GM23338 (cell line): Measurements from ENCODE around the gene ATP5ME. TPM values are rescaled to one million over a fixed set of nuclear protein-coding genes. Genes with fewer than 3 reads are reported as not detected.
A peak's percentile ranks its signal among the peaks of the same experiment; 100 is the strongest.

Experiments used
- ATAC-seq: fragments of 200-7000 bp; cut with Tn5 transposase; 3 replicates; pipeline ENCODE4 v1.9.1; 2020
- DNase-seq: peaks from one replicate; pipeline ENCODE4 v3.0.0-alpha.2; 2015; ENCODE audit warnings: low spot score
- H2AFZ ChIP-seq: fragments of 200-600 bp; sonication (generic); 2 replicates; pipeline ENCODE4 v1.8.0; 2016; ENCODE audit warnings: antibody characterized with exemption, mild to moderate bottlenecking, moderate library complexity
- H3F3A ChIP-seq: fragments of 200-600 bp; sonication (generic); replicated peaks from 2 replicates; pipeline ENCODE4 v1.8.0; 2017; ENCODE audit warnings: antibody characterized with exemption, mixed run types, low read depth
- H3K27ac ChIP-seq: fragments of 200-600 bp; sonication (generic); 2 replicates; pipeline ENCODE4 v1.6.1; 2016; ENCODE audit warnings: low read depth
- H3K27me3 ChIP-seq: fragments of 200-600 bp; sonication (generic); 2 replicates; pipeline ENCODE4 v1.8.0; 2016; ENCODE audit warnings: mild to moderate bottlenecking, mixed run types, moderate library complexity; ENCODE audit not compliant: insufficient read depth
- H3K36me3 ChIP-seq: fragments of 200-600 bp; sonication (generic); 2 replicates; pipeline ENCODE4 v1.8.0; 2016; ENCODE audit warnings: mild to moderate bottlenecking; ENCODE audit not compliant: insufficient read depth
- H3K4me1 ChIP-seq: fragments of 200-600 bp; sonication (generic); 2 replicates; pipeline ENCODE4 v1.8.0; 2016; ENCODE audit warnings: mild to moderate bottlenecking, moderate library complexity; ENCODE audit not compliant: insufficient read depth
- H3K4me2 ChIP-seq: fragments of 200-600 bp; sonication (generic); 2 replicates; pipeline ENCODE4 v1.7.1; 2017; ENCODE audit warnings: mixed run types
- H3K4me3 ChIP-seq: fragments of 200-600 bp; sonication (generic); 2 replicates; pipeline ENCODE4 v1.6.1; 2016; ENCODE audit warnings: mixed run types
- H3K79me2 ChIP-seq: fragments of 200-600 bp; sonication (generic); replicated peaks from 2 replicates; pipeline ENCODE4 v1.8.0; 2017; ENCODE audit warnings: mild to moderate bottlenecking; ENCODE audit not compliant: insufficient read depth
- H3K9me2 ChIP-seq: fragments of 200-600 bp; sonication (generic); 2 replicates; pipeline ENCODE4 v1.8.0; 2017; ENCODE audit not compliant: insufficient read depth
- H4K20me1 ChIP-seq: fragments of 200-600 bp; sonication (generic); replicated peaks from 2 replicates; pipeline ENCODE4 v1.8.0; 2017; ENCODE audit warnings: mild to moderate bottlenecking; ENCODE audit not compliant: insufficient read depth
- H3K27ac Mint-ChIP-seq: 2 replicates; pipeline ENCODE4 v1.8.0; 2020; ENCODE audit warnings: inconsistent platforms, mild to moderate bottlenecking, moderate library complexity, mixed read lengths
- H3K27me3 Mint-ChIP-seq: 3 replicates; pipeline ENCODE4 v1.8.0; 2022; ENCODE audit warnings: low read depth, mild to moderate bottlenecking, moderate library complexity, mixed read lengths, inconsistent platforms; ENCODE audit not compliant: insufficient read depth, poor library complexity
- H3K36me3 Mint-ChIP-seq: 3 replicates; pipeline ENCODE4 v1.8.0; 2021; ENCODE audit warnings: low read depth, mild to moderate bottlenecking, inconsistent platforms, moderate library complexity, mixed read lengths
- H3K4me1 Mint-ChIP-seq: 3 replicates; pipeline ENCODE4 v1.8.0; 2020; ENCODE audit warnings: mild to moderate bottlenecking, inconsistent platforms, mixed read lengths
- H3K4me3 Mint-ChIP-seq: 3 replicates; pipeline ENCODE4 v1.8.0; 2021; ENCODE audit warnings: moderate library complexity, mild to moderate bottlenecking, inconsistent platforms, mixed read lengths
- H3K9me3 Mint-ChIP-seq: 3 replicates; pipeline ENCODE4 v1.8.0; 2020; ENCODE audit warnings: moderate library complexity, mild to moderate bottlenecking, inconsistent platforms, mixed read lengths
- NANOG ChIP-seq: IDR thresholded peaks from 2 replicates; pipeline ENCODE4 v1.6.1; 2016; ENCODE audit warnings: antibody characterized with exemption, borderline replicate concordance
- ZNF114 ChIP-seq: fragments of 250-450 bp; sonication (Bioruptor Pico); IDR thresholded peaks from 2 replicates; pipeline ENCODE4 v1.5.0; 2020; ENCODE audit warnings: mild to moderate bottlenecking, moderate library complexity
- ZNF462 ChIP-seq: fragments of 250-450 bp; sonication (Bioruptor Pico); IDR thresholded peaks from 2 replicates; pipeline ENCODE4 v1.5.0; 2020; ENCODE audit warnings: mild to moderate bottlenecking, moderate library complexity
- polyA plus RNA-seq: library from polyadenylated mRNA; unstranded; fragments of >200 nt; fragmentation: Nextera tagmentation; extraction: Ambion mirVana; gene quantifications from 2 replicates; pipeline ENCODE4 v1.2.1, GENCODE V29; 2016
- total RNA-seq: library from RNA; depleted of rRNA; stranded (reverse); fragments of >200 nt; shearing (Covaris generic); gene quantifications from 2 replicates; pipeline ENCODE4 v1.2.3, GENCODE V29; 2014
- TF ChIP-seq, protein P1 (sequence below), 2 experiments: fragments of 200-600 bp in 1 of 2; sonication (generic) in 1 of 2; conservative IDR thresholded peaks; 2 replicates each; pipeline versions ENCODE4 v1.5.1 to v1.6.1; 2016 to 2017; ENCODE audit warnings: antibody characterized with exemption in 2 of 2, low read depth in 2 of 2, mild to moderate bottlenecking in 2 of 2, moderate library complexity in 1 of 2

Gene ATP5ME
- total and polyA plus RNA-seq, 2 experiments from 2014 or later, result 60.5 to 2,021 TPM

DNA sequence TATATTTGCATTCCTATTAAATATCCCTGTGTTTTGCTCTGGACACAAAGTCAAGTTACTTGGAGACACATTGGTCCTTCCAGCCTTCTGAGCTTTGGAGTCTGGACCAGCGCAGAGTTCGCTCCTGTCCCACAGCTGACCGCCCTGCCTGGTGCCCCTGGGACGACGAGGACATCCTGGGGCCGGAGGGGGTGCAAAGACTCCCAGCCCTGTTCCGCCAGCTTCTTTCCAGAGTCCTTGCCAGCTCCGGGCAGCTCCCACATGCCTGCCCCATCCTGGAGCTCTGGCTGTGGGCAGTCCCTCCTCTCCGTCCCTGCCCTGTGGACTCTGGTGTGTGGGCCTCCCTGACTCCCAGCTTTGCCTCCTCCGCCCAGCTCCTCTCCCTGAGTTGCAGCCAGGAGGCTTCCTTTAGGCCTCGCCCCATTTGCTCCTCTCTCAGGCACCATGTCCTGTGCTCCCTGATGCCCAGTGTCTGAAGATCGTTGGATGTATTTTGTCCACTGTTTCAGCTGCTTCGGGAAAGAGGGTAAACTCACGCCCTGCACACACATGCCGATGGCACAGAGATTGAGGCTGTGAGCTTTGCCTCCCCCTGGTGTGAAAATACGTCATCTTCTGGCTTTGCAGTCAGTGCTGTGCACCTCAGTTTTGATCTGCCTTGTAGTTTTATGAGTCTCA, 26.6 kb upstream of the ATP5ME start:
- DNase-seq, result peak; percentile 36
- Histone ChIP-seq H2AFZ (no peak overlapping the region), H3K27ac (no peak overlapping the region), H3K4me3 (no peak overlapping the region), H3K36me3 (no peaks in the 10 kb centered on the region), H3K79me2 (no peaks in the 10 kb centered on the region), H3K27me3 (peaks cover 6% of the 10 kb centered on the region; the same call in 1 of the 2 replicates), H3K9me2 (no peaks in the 10 kb centered on the region), H4K20me1 (no peaks in the 10 kb centered on the region), H3K4me1 (no peaks in the 10 kb centered on the region), H3F3A (no peaks in the 10 kb centered on the region), H3K4me2 (no peak overlapping the region)
- peaks cover 6% of the 10 kb centered on the region; the same call in 1 of the 3 replicates for H3K4me1 Mint-ChIP-seq
- ATAC-seq, result no peak
- peaks cover 2% of the 10 kb centered on the region; the same call in 1 of the 3 replicates for H3K9me3 Mint-ChIP-seq
- TF ChIP-seq, protein P1, sequence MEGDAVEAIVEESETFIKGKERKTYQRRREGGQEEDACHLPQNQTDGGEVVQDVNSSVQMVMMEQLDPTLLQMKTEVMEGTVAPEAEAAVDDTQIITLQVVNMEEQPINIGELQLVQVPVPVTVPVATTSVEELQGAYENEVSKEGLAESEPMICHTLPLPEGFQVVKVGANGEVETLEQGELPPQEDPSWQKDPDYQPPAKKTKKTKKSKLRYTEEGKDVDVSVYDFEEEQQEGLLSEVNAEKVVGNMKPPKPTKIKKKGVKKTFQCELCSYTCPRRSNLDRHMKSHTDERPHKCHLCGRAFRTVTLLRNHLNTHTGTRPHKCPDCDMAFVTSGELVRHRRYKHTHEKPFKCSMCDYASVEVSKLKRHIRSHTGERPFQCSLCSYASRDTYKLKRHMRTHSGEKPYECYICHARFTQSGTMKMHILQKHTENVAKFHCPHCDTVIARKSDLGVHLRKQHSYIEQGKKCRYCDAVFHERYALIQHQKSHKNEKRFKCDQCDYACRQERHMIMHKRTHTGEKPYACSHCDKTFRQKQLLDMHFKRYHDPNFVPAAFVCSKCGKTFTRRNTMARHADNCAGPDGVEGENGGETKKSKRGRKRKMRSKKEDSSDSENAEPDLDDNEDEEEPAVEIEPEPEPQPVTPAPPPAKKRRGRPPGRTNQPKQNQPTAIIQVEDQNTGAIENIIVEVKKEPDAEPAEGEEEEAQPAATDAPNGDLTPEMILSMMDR (conservative IDR thresholded peaks at IDR 0.05; ENCODE audit: low read depth in 2 of 2), result peak; percentile 28 to 60
- TF ChIP-seq ZNF114 (CRISPR knock-in tag), result no peak
- no peak for TF ChIP-seq ZNF462
- TF ChIP-seq NANOG, result no peak
- peaks cover 18% of the 10 kb centered on the region for H3K27me3 Mint-ChIP-seq
- no peaks in the 10 kb centered on the region for H3K36me3 Mint-ChIP-seq
- H3K4me3 Mint-ChIP-seq, result no peak overlapping the region
- no peak overlapping the region for H3K27ac Mint-ChIP-seq
